Medulla oblongata (tissue), 1 donor: Measurements from ENCODE around the gene PRRC2B.
A peak's percentile ranks its signal among the peaks of the same experiment; 100 is the strongest.

Experiments
- DNase-seq: peaks from one replicate; pipeline ENCODE4 v3.0.0-alpha.2; 2015; ENCODE audit errors: extremely low spot score

The PRRC2B gene

DNA sequence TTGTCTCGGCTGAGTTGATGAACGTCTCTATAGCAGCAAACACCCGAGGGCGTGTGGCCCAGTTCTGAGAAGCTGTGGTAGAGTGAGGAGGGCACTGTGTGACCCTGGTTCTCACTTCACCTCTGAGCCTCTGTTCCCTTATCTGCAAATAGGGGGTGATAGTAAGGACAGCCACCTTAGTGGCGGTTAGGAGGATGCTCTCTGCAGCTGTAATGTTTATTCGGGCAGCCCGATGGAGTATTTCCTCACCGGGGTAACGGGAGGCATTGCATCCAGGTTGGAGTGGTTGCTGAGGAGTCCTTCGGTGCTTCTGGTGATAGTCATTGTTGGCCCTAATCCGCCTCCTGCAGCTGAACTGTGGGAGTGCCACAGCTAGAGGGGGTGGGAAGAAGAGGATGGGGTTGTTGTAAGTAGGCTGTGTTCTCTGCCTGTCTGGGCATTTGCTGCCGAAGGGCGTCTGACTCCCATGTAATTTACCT, 13.9 kb downstream of the PRRC2B start:
- DNase-seq = peak; percentile 83

DNA sequence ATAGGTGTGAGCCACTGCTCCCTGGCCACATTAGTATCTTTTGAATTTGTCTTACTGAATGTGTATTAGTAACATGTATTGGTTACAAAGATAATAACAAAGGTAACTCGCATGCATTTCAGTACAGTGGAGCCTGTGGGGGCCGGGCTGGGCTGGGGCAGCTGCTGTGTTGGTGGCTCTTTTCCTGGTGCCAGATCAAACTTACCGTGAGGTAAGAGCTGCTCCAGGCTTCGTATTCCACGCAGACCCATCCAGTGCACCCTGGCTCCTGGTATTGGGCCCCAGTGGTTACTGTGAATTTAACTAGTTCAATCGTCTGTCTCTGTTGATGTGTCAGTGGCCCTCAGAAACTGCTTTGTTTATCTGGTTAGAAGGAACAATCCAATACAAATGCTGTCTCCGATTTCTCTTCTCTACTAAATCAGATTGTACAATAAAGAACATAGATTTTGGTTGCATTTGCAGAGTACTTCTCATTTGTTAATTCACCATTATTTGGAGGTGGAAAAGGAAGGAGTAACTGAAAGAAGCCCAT, 15.6 kb downstream of the PRRC2B start:
- DNase-seq = no peak

DNA sequence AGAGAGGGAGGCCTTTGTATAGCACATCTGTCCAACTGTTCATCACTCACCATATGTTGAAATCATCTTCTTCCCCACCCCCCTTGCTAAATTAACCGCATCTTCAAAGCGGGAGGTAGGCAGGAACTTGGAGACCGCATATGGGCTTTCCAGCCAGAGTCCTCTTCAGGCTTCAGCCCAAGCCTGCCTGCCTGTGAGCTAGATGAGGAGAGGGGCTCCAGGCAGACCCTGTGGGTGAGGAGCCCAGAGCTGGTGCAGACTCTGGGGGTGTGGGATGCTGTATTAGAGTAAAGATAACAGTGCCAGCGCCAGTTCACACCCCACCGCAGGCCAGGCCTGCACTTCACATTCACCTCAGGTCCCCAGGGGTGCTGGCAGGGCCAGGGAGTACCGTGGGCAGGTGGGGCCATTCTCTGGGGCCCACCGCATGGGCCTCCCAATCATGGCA, 16.2 kb downstream of the PRRC2B start:
- DNase-seq = no peak

DNA sequence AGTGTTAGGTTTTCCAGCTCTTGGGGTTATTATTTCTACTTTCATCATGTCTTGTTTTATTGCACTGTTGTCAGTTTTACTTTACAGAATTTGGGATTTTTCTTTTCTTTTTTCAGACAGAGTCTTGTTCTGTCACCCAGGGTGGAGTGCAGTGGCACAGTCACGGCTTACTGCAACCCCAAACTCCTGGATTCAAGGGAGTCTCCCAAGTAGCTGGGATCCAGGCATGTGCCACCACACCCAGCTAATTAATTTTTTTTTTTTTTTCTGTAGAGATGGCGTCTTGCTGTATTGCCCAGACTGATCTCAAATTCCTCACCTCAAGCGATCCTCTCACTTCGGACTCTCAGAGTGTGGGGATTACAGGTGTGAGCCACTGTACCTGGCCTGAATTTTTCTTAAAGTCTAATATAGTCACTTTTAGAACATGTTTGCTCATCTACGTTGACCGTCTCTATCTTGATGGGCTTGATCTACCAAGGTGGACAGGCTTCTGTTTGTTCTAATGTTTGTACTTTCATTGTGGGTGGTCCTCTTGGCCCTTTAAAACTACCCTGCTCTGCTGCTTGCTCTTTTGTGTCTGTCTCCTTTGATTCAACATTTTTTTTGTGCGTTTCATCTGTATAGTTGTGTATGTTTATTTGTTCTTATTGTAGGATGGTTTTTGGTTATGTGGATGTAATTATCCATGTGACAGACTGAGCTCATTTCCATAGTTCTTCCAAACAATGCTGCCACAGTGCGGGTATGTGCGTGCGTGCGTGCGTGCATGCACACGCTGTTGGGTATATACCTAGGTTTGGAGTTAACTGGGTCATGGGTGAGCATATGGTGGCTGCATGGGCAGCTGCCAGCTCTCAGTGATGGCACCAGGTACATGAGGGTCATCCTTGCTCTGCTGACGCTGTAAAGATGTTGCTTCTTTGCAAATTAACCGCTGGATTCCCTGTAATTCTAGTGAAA, 18.1 kb downstream of the PRRC2B start:
- DNase-seq = peak; percentile 47

DNA sequence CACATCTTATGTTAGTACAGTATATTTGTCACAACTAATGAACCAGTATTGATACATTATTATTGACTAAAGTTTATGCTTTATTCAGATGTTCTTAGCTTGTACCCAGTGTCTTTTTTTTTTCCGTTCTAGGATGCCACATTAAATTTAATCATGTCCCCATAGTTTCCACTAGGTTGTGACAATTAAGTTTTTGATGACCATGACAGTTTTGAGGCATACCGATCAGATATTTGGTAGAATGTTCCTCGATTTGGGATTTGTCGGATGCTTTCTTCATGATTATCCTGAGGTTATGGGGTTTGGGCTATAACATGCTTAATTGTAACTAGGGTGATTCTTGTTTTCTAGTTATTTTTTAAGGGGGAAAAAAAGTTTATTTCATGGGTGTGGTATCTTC, 22.6 kb downstream of the PRRC2B start:
- DNase-seq = no peak

DNA sequence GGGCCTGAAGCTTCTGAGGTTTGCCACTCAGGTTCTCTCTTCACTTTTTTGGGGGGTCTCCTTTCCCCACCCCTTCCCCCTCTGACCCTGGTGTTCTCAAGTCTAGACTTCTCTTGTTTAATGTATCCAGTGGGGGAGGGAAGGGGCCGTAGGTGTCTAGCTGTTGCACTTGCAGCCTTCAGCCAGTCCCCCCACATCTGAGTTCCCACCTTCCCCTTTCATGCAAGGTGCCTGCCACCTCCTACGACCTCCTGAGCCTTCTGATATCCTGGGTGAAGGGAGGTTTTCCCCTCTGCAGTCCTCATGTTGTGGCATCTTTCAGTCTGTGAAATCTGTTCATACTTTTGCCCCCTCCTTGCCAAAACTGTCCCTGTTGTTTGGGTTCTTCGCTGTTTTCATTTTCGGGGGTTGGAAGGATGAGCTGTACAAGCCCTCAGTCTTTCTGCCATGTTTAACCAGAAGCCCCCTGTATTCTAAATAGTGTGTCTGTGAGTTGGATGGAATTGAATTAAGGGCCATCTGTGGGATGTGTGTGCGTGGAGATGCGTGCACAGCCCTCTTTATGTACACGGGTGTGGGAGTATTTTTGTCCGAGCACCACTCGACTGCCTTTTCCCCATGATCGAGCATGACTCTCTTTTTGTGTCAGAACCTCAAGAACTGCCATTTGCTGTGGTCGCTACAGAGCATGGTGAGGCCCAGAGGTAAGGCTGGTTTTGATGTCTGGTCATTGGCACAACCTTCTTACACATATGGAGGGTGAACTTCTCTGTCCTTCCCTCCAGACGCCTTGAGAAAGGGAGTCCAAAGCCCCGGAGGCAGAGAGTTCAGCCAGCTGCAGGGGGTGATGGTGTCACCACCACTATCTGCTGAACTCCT, 23.6 kb downstream of the PRRC2B start:
- DNase-seq = no peak

DNA sequence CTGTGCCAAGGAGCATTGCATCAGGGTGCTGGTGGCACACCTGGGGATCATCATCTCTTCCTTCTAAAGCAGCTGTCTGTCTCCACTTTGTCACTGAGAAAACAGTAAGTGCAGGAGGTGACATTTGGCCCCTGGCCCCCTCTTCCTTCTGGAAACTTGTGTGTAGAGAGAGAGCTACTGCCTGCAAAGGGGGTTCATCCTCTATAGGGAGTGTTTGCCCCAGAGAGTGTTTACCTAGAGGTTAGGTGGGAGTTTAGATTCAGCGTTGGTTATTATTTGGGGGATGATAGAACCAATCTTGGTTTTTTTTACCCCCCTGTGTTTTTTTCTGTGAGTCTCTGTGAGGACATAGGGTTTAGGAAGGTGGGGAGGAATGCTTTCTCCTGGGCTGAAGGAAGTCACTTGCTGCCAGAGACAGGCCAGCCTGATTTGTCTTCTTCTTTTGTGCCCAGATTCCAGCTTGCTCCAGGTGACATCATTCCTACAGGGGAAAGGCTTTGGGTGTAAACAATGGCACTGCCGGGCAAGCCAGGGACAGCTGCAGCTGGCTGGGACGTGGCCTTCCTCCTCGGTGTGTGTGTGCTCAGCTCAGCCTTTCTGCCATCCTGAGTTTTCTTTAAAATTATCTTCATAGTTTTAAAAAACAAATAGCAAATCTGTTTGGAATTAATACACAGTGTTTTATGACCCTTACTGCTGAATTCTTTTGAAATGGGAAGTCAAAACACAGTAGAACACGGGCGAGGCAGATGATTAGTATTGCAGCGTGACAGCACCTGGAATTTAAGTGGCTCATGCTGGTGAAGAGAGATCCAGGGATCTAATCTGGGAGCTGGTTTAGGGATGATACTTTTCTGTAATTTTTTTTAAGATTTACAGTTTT, 24.5 kb downstream of the PRRC2B start:
- peak; percentile 54 for DNase-seq

DNA sequence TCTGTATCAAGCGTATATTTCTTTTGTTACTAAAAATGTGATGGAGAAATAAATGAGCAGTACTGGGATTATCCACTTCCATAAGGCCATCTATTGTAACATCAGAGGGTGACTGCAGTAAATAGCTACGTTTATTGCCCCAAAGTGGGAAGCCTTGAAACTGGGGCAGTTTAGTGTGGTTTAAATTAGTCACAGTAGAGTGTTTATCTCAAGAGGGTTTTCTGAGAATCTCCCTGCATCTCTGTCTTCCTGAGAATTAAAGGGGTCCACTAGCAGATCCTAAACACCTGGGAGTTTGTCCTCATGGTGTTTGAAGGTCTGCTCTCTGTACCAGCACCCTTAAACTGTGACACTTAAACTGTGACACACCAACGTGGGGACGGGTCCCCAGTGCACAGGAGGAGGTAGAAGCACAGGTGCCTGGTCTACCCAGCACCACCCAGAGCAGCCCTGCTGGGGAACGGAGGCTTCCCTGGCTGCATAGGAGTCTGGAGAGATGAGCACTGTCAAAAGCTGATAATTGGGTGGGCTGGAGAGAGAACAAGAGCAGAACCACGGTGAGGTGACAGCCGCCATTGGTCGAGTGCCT, 25.2 kb downstream of the PRRC2B start:
- DNase-seq = peak; percentile 20

DNA sequence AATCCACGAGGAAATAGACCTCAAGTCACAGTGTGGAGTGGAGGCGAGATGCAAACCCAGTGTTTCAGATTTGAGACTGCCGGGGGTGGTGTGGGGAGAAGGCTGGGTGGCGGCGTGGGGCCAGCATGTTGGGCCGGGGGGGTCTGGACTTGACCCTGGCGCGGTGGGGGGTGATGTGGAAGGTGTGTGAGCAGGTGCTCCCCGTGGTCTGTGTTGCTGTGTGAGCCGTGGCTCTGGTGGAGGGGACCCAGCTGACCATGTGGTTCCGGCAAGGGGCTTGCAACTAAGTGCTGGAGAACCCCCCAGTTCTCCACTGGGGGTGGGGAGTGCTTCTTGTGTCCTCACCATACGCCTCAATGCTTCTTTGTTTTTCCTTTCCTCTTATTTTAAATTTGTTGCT, 25.8 kb downstream of the PRRC2B start:
- no peak for DNase-seq

DNA sequence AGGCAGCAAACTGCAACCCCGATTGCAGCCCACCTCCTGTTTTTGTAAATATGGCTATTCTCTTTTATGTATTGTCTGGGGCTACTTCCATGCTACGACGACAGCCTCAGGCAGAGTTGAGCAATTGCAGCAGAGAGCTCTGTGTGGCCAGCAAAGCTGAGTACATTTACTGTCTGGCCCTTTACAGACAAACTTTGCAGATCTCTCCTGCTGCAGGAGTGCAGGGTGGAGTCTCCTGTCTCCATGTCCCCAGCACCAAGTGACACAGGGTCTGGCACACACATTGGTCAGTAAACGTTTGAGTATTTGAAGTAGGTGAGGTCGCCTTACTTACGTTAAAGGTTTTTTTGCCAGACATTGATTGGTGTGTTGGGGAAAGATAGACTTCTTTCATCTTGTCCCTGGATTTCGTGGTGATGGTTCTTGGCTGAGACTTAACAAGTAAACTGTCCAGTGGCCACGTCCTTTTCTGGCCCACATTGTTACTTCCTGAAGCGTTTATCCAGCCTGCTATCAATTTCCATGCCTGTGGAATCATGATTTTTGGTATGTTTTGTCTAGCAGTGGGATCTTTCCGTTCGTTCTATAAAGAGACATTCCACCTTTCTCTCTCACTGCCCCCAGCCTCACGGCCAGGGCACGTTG, 27.2 kb downstream of the PRRC2B start:
- peak; percentile 24 for DNase-seq

DNA sequence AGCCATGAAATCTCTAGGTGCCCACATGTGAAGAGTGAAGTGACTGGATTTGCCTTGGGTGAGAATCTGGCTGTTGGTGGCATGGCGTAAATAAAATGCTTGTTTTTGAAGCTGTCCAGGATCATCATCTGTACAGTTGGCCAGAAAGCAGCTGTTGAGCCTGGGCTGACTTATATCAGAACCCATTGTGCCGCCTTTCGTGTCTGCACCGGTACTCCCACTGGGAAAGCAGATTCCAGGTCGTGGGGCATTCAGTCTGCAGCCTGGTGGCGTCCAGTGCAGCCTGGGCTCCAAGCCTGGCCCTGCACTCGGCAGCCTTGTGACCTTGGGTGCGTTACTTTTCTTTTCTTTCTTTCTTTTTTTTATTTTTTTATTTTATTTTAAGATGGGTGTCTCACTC, 27.8 kb downstream of the PRRC2B start:
- DNase-seq = peak; percentile 16

DNA sequence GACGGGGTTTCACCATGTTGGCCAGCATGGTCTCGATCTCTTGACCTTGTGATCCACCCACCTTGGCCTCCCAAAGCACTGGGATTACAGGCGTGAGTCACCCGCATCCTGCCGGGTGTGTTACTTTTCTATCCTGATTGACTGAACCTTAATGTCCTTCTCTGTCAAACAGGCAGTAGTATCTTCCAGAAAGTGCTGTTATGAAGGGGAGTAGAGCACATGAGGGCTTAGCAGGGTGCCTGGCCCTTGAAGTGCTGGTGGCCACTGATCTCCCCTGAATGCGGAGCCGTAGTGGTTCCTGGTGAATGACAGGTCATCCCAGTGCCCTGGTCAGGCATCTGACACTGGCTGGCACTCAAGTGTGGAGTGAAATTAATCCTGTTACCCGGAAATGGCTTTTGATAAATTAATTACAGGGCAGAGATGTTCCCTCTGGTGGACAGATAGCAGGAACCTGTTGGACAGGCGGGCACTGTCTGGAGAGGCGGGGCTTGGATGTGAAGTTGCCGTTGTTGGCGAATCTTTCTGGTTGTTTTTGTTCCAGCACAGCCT, 28.4 kb downstream of the PRRC2B start:
- DNase-seq = peak; percentile 33

DNA sequence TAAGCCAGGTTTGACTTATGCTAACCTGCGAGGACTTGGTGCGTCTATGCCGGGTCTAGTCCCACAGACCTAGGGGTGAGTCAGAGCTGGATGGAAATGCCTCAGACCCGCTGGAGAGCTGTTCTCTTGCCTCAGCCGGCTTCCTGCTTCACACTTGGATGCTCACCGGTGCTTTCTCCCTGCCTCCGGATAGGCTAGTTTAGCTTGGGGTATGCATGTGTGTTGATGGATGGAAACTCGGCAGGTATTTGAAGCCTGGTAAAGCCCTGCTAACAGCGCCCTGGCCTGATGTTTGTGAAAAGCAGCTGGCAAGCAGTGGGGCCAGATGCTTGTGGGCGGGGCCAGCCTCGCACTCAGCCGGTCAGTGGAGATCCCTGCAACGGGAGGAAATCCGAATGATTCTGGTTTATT, 29.3 kb downstream of the PRRC2B start:
- peak; percentile 81 for DNase-seq

DNA sequence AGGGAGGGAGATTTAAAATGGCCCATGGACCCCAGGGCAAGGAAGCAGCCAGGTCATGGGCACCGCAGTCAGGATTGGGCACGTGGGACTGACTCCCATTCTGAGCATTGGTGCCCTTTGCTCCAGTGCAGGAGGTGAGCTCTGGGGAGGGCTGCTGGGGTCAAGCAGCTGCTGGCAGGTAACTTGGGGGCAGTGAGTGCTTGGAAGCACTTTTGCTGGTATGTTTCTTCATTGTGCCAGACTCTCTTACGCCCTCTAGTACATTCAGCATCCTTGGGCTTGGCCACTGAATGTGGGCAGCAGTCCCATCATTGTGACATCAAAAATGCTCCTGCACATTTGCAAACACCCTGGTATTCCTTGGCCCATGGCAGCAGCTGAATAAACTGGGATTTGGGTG, 32.7 kb downstream of the PRRC2B start:
- DNase-seq = no peak

DNA sequence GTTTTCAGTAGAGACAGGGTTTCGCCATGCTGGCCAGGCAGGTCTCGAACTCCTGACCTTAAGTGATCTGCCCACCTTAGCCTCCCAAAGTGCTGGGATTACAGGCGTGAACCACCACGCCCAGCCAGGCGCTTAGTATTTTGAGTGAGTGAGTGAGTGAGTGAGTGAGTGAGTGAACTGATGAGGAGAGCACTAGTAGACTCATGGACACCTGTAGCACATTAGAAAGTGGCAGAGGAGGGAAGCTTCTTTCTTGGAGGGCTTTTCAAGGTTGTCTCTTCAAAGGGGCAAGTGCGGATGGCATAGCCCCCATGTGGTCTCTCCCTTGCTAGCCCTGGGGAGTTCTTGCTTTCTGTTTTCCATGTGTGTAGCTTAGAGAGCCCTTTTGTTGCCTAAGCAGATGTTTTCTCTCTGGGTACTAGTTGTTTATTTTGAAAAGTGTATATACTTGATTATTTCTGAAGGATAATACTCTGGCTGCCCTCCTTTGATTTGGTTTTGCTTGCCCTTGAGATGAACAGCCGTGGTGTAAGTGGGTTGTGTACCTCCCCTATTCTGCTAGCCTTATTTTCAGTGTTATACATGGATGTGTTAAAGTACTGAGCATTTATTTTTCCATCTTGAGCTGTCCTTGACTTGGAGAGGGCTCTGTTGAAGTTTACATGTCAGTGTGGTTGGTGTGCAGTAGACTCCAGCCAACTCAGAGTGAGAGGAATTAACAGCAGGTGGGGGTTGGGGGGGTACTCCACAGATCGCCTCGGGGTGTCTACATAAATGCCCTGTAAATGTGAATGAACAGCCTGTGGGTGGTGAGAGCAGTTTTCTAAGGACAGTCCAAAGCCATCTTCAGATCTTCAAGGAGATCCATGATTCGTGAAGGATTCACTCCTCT, 35.5 kb downstream of the PRRC2B start:
- no peak for DNase-seq

DNA sequence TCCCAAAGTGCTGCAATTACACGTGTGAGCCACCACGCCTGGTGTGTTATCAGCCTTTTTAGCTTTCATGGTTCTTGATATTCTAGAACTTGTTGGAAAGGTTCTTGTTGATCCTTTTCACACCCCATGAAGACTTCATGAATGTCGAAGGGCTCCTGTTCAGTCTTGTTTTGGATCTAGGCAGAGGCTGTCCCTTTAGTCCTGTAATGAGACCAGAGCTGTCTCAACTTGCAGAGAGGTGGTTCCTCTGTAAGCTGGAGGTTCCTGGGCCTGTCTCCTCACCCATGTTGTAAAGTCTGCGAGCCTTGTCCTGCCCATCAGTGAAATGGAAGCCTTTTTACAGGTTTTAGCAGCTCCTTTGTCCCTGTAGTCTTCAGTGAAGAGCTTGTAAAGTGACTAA, 38.2 kb downstream of the PRRC2B start:
- no peak for DNase-seq

DNA sequence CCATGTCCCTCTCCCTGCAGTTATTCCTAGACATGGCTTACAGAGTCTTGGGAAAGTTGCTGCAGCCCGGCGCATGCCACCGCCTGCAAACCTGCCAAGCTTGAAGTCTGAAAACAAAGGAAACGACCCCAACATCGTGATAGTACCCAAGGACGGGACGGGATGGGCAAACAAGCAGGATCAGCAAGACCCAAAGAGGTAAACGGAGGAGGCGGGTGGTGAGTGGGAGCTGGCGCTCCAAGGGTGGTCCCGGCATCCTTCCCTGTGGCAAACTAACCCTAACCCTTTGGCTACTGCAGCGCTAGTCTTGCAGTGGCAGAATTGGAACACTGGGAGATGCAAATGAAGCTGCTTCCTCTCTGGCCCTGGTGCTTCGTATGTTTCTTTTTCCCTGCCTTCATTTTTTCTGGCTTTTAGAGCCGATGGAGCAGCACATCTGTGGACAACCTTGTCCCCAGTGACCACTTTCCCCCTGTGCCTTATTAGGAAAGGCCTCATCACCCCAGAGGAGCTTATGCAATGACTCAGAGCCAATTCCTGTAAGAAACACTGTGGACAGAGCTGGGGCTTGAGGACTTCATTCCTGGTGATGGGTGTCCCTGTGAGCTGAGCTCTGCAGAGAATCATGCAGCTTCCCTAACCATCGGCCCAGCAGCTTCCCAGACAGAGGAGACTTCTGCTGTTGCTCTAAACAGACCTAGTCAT, 38.9 kb downstream of the PRRC2B start:
- DNase-seq = no peak

DNA sequence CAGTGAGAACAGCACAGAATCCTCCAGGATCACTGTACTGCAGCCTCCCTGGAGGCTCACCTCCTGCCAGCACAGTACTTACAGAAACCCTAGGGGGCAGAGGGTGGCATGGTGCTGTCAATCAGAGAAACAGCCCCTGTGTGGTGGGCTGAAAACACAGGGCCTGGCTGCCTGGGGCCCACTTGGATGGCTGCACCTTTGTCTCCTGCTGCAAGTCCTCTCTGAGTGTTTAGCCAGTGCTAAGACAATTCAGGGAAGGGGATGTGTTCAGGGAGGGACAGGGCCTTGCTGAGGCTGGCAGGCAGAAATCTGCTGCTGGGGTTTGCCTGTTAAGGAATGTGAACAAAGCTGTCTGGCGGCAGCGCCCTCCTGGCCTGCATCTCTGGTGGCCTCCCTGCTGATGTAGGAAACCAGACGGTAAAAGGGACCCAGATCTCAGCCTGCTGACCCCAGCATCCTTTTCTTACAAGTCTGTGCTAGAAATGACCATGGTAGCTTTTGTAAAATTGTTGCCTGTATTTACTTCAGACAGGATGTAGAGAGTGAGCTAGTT, 39.5 kb downstream of the PRRC2B start:
- DNase-seq = no peak
